Measurements from ENCODE around the gene OXER1. TPM values are rescaled to one million over a fixed set of nuclear protein-coding genes. Genes with fewer than 3 reads are reported as not detected.

OXER1 gene
- total and polyA plus RNA-seq, 4 experiments from 2014 or later = not detected

DNA sequence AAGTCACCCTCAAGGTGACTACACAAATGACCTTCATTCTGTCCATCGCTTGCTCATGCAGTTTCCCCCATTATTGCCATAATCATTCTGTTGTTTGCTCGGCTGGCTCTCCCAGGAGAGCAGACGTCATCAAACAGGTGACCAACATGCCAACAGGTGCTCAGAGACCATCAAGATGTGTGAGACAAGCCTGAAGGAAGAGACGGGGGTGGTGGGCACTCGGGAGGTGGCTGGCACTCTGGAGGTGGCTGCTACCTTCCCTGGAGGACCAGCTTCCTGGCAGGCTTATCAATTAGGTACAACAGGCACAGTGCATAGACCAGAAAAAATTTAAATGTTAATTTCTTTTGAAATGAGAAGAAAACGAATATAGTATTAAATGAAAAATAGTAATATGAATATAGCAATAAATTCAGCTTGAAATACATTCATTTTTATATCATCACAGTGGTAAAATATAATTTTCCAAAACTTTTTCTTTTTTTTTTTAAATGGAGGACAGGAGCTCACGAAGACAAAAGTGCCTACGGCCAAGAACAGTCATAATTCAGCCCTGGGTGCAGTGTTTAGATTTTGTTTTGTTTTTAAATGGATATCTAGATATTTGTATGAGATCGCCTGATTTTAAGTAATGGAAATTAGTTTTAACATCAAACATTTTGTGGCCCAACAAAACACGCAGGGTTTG lies 45.3 kb upstream of the OXER1 start:
- H3K9me3 Mint-ChIP-seq = peaks cover 0 to 5% (median 0%) of the 10 kb centered on the region in 8 donors
- Histone ChIP-seq H3K9me3 (ENCODE audit: control insufficient read depth in 1 of 2, low read length in 2 of 2) (no peaks in the 10 kb centered on the region), H3K27me3 (ENCODE audit: insufficient read depth, low read length) (no peaks in the 10 kb centered on the region), H3K4me3 (ENCODE audit: low read length in 2 of 2) (peak overlapping the region in 1 of 2 donors; percentile 72), H3K4me1 (ENCODE audit: insufficient read depth, low read length) (peaks cover 9% of the 10 kb centered on the region), H3K36me3 (ENCODE audit: insufficient read depth, low read length) (no peaks in the 10 kb centered on the region), H3K27ac (ENCODE audit: low read depth, low read length) (peak overlapping the region; percentile 81)
- peaks cover 0 to 8% of the 10 kb centered on the region in 2 donors for H3K36me3 Mint-ChIP-seq
- peaks cover 9 to 33% (median 17%) of the 10 kb centered on the region in 4 donors for H3K4me1 Mint-ChIP-seq
- peak overlapping the region; percentile 76 to 87 (median 82) for H3K4me3 Mint-ChIP-seq
- intact Hi-C loops (cut with micrococcal nuclease) = no loop called here
- H3K27me3 Mint-ChIP-seq = peaks cover under 1 to 6% of the 10 kb centered on the region in 2 donors
- peak overlapping the region; percentile 91 to 98 (median 95) for H3K27ac Mint-ChIP-seq
- no peak for DNase-seq
- CTCF ChIA-PET (ENCODE audit: partially characterized antibody) = interaction anchor here (0.8 to 2.7 kb wide), 4 partner anchors 9 to 787 kb away, joined by 3 to 13 read pairs (median 6); no protein-coding TSS in a partner anchor
- POLR2A ChIA-PET (ENCODE audit: partially characterized antibody) = interaction anchor here (0.9 to 3.3 kb wide), 9 partner anchors 9 to 1186 kb away, joined by 3 to 53 read pairs (median 12); partner anchors contain the start of genes LRPPRC, THADA and ZFP36L2

DNA sequence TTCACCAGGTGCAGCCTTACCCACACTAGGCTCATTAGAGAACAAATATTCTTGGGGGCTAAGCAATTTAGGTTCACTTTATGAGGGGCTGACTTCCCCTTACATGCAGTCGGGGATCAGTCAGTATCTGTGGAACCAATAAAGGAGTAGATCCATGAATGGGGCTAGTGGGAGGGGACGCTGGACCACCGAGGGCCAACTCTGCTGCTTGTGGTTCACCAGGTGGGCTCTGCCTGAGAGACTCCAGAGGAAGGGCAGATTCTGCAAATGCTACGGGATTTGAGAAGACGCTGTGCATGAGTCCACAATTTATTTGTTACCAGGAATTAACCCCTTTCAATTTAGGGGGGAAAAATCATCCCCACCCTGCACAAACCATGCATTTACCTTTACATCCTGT lies 44.4 kb upstream of the OXER1 start:
- Mint-ChIP-seq H3K27ac (peak overlapping the region in 5 of 7 donors; percentile 31 to 98 (median 59)), H3K27me3 (peaks cover 5 to 6% of the 10 kb centered on the region in 2 donors), H3K4me3 (peak overlapping the region in 7 of 8 donors; percentile 20 to 67 (median 58)), H3K4me1 (peaks cover 9 to 33% (median 17%) of the 10 kb centered on the region in 4 donors), H3K36me3 (peaks cover 0 to 8% of the 10 kb centered on the region in 2 donors), H3K9me3 (peaks cover 0 to 5% (median 0%) of the 10 kb centered on the region in 8 donors)
- no peak for DNase-seq
- H3K9me3 ChIP-seq (ENCODE audit: control insufficient read depth in 1 of 2, low read length in 2 of 2) = no peaks in the 10 kb centered on the region
- peaks cover 9% of the 10 kb centered on the region for H3K4me1 ChIP-seq (ENCODE audit: insufficient read depth, low read length)
- no peak overlapping the region for H3K4me3 ChIP-seq (ENCODE audit: low read length in 2 of 2)
- no peaks in the 10 kb centered on the region for H3K36me3 ChIP-seq (ENCODE audit: insufficient read depth, low read length)
- ChIA-PET POLR2A (ENCODE audit: partially characterized antibody) (no interaction called here), CTCF (ENCODE audit: partially characterized antibody) (no interaction called here)
- intact Hi-C loops (cut with micrococcal nuclease) = no loop called here
- H3K27me3 ChIP-seq (ENCODE audit: insufficient read depth, low read length) = no peaks in the 10 kb centered on the region
- H3K27ac ChIP-seq (ENCODE audit: low read depth, low read length) = no peak overlapping the region

DNA sequence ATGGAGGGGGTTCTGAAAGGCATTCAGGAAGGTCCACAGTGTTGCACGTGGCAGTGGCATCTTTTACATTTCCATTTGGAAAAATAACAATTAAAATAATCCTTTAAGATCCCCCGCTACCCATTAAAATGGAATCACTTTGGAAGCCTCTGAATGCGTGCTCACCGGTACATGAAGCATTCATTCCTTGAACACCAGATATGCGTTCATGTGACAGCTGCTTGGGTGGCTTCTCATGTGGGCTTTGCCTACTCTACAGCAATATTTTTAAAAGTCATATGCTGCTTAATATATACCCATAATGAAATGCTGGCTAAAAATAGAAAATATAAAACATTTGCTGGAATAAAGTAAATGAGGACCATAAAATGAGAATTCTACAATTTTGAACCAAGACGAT lies 42.9 kb upstream of the OXER1 start:
- CTCF ChIA-PET (ENCODE audit: partially characterized antibody) = no interaction called here
- POLR2A ChIA-PET (ENCODE audit: partially characterized antibody) = no interaction called here

DNA sequence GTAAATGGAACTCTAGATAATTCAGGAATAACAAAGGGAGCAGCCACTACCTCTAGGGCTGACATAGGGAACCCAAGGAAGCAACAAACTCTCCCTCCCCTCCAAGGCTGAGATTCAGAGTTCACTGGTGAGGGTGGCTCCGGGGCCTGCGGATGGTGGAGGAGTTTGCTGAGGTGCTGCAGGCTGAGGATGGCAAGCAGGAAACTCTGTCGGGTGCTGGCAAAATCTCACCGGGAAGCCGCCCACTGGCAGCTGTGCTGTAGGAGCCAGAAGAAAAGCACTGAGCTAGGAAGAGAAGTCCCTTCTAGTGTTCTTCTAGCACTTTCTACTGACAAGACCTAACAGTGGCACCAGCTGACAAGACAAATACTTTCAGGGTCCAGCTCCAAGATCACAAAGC lies 41.0 kb upstream of the OXER1 start:
- ChIA-PET POLR2A (ENCODE audit: partially characterized antibody) (no interaction called here), CTCF (ENCODE audit: partially characterized antibody) (interaction anchor here (1.3 kb wide), 1 partner anchor 23 kb away, joined by 4 read pairs; no protein-coding TSS in a partner anchor)
- H3K27ac Mint-ChIP-seq = peak overlapping the region in 1 of 7 donors; percentile 10
- Histone ChIP-seq H3K4me3 (ENCODE audit: low read length in 2 of 2) (no peak overlapping the region), H3K36me3 (ENCODE audit: insufficient read depth, low read length) (no peaks in the 10 kb centered on the region), H3K4me1 (ENCODE audit: insufficient read depth, low read length) (peaks cover 5% of the 10 kb centered on the region), H3K9me3 (ENCODE audit: control insufficient read depth in 1 of 2, low read length in 2 of 2) (no peaks in the 10 kb centered on the region), H3K27me3 (ENCODE audit: insufficient read depth, low read length) (peaks cover 5% of the 10 kb centered on the region), H3K27ac (ENCODE audit: low read depth, low read length) (no peak overlapping the region)
- no peak overlapping the region for H3K4me3 Mint-ChIP-seq
- H3K36me3 Mint-ChIP-seq = no peaks in the 10 kb centered on the region
- intact Hi-C loops (cut with micrococcal nuclease) = no loop called here
- no peak for DNase-seq
- H3K4me1 Mint-ChIP-seq = peaks cover 5 to 14% (median 7%) of the 10 kb centered on the region in 4 donors
- H3K9me3 Mint-ChIP-seq = no peaks in the 10 kb centered on the region
- H3K27me3 Mint-ChIP-seq = peaks cover 15 to 18% of the 10 kb centered on the region in 2 donors

More for the DNA sequence above, 42.9 kb upstream of the OXER1 start:
- no peak overlapping the region for H3K4me3 Mint-ChIP-seq
- H3K27me3 Mint-ChIP-seq = peaks cover 13 to 15% of the 10 kb centered on the region in 2 donors
- intact Hi-C loops (cut with micrococcal nuclease) = no loop called here
- H3K4me1 Mint-ChIP-seq = peaks cover 6 to 28% (median 13%) of the 10 kb centered on the region in 4 donors
- Histone ChIP-seq H3K27ac (ENCODE audit: low read depth, low read length) (no peak overlapping the region), H3K9me3 (ENCODE audit: control insufficient read depth in 1 of 2, low read length in 2 of 2) (no peaks in the 10 kb centered on the region), H3K4me1 (ENCODE audit: insufficient read depth, low read length) (peaks cover 9% of the 10 kb centered on the region), H3K36me3 (ENCODE audit: insufficient read depth, low read length) (no peaks in the 10 kb centered on the region), H3K4me3 (ENCODE audit: low read length in 2 of 2) (no peak overlapping the region), H3K27me3 (ENCODE audit: insufficient read depth, low read length) (peaks cover 2% of the 10 kb centered on the region)
- peaks cover 0 to 5% (median 0%) of the 10 kb centered on the region in 8 donors for H3K9me3 Mint-ChIP-seq
- H3K27ac Mint-ChIP-seq = no peak overlapping the region
- DNase-seq = no peak
- peaks cover 0 to 6% of the 10 kb centered on the region in 2 donors for H3K36me3 Mint-ChIP-seq

DNA sequence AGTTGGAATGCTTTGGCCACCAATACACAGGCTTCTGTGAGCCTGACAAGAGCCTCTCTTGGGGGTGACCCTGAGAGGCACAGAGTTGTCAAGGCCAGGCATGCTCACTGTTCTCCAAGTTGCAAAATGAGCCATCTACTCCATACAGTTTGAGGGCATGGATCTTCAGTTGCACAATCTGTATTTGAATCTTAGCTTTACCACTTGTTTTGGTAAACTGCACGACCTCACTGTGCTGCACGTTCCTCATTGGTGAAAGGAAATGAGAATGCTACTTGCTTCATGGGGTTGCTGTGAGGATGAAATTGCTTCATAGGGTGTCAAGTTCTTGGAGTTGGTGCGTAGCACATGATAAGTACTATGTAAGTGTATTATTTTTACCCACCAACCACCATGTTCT lies 40.4 kb upstream of the OXER1 start:
- peaks cover 19 to 20% of the 10 kb centered on the region in 2 donors for H3K27me3 Mint-ChIP-seq
- Histone ChIP-seq H3K4me1 (ENCODE audit: insufficient read depth, low read length) (peaks cover 5% of the 10 kb centered on the region), H3K27ac (ENCODE audit: low read depth, low read length) (no peak overlapping the region), H3K4me3 (ENCODE audit: low read length in 2 of 2) (no peak overlapping the region), H3K9me3 (ENCODE audit: control insufficient read depth in 1 of 2, low read length in 2 of 2) (no peaks in the 10 kb centered on the region), H3K36me3 (ENCODE audit: insufficient read depth, low read length) (no peaks in the 10 kb centered on the region), H3K27me3 (ENCODE audit: insufficient read depth, low read length) (peaks cover 5% of the 10 kb centered on the region)
- no peak overlapping the region for H3K4me3 Mint-ChIP-seq
- no peak for DNase-seq
- H3K9me3 Mint-ChIP-seq = no peaks in the 10 kb centered on the region
- CTCF ChIA-PET (ENCODE audit: partially characterized antibody) = interaction anchor here (1.3 kb wide), 1 partner anchor 24 kb away, joined by 4 read pairs; no protein-coding TSS in a partner anchor
- H3K36me3 Mint-ChIP-seq = no peaks in the 10 kb centered on the region
- POLR2A ChIA-PET (ENCODE audit: partially characterized antibody) = no interaction called here
- peaks cover 2 to 10% (median 7%) of the 10 kb centered on the region in 4 donors for H3K4me1 Mint-ChIP-seq
- H3K27ac Mint-ChIP-seq = no peak overlapping the region
- intact Hi-C loops (cut with micrococcal nuclease) = no loop called here

DNA sequence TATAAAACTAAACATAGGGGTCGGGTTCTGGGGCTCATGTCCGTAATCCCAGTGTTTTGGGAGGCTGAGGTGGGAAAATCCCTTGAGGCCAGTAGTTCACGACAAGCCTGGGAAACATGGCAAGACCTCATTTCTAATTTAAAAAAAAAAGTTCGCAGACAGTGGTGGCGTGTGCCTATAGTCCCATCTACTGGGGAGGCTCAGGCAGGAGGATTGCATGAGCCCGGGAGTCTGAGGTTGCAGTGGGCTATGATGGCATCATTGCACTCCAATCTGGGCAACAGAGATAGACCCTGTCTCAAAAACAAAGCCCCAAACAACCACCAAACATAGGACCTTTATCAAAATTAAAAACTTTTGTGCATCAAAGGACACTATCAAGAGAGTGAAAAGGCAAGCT lies 38.2 kb upstream of the OXER1 start:
- CTCF ChIA-PET (ENCODE audit: partially characterized antibody) = no interaction called here
- H3K4me3 ChIP-seq (ENCODE audit: low read length in 2 of 2) = no peak overlapping the region
- H3K36me3 ChIP-seq (ENCODE audit: insufficient read depth, low read length) = no peaks in the 10 kb centered on the region
- Mint-ChIP-seq H3K36me3 (no peaks in the 10 kb centered on the region), H3K4me1 (no peaks in the 10 kb centered on the region), H3K9me3 (no peaks in the 10 kb centered on the region), H3K4me3 (no peak overlapping the region), H3K27me3 (peaks cover 21 to 24% of the 10 kb centered on the region in 2 donors), H3K27ac (no peak overlapping the region)
- H3K27ac ChIP-seq (ENCODE audit: low read depth, low read length) = no peak overlapping the region
- intact Hi-C loops (cut with micrococcal nuclease) = no loop called here
- no peaks in the 10 kb centered on the region for H3K9me3 ChIP-seq (ENCODE audit: control insufficient read depth in 1 of 2, low read length in 2 of 2)
- no peak for DNase-seq
- peaks cover 5% of the 10 kb centered on the region for H3K27me3 ChIP-seq (ENCODE audit: insufficient read depth, low read length)
- H3K4me1 ChIP-seq (ENCODE audit: insufficient read depth, low read length) = no peaks in the 10 kb centered on the region
- POLR2A ChIA-PET (ENCODE audit: partially characterized antibody) = no interaction called here

DNA sequence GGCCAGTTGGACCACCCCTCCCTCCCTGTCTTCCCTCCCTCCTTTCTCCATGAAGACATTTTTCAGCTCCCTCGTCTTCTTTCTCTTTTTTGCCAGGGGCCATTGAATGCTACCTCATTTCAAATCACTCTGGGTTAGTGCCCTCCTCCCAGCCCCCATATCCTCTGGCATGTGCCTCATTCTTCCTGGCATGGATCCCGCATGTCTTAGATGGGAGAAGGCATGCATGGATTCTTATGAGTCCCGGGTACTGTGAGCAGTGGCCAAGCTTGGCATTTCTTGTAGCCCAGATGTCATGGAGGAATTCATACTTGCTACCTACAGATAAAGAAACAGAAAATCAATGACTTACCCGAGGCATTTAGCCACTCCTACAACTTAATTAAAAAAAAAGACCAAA lies 37.4 kb upstream of the OXER1 start:
- Histone ChIP-seq H3K4me1 (ENCODE audit: insufficient read depth, low read length) (no peaks in the 10 kb centered on the region), H3K27ac (ENCODE audit: low read depth, low read length) (no peak overlapping the region), H3K9me3 (ENCODE audit: control insufficient read depth in 1 of 2, low read length in 2 of 2) (no peaks in the 10 kb centered on the region), H3K4me3 (ENCODE audit: low read length in 2 of 2) (no peak overlapping the region), H3K27me3 (ENCODE audit: insufficient read depth, low read length) (peaks cover 5% of the 10 kb centered on the region), H3K36me3 (ENCODE audit: insufficient read depth, low read length) (no peaks in the 10 kb centered on the region)
- Mint-ChIP-seq H3K36me3 (no peaks in the 10 kb centered on the region), H3K27ac (no peak overlapping the region), H3K9me3 (no peaks in the 10 kb centered on the region), H3K27me3 (peaks cover 24 to 25% of the 10 kb centered on the region in 2 donors), H3K4me1 (peaks cover 0 to 3% (median 2%) of the 10 kb centered on the region in 4 donors), H3K4me3 (no peak overlapping the region)
- DNase-seq = no peak
- POLR2A ChIA-PET (ENCODE audit: partially characterized antibody) = interaction anchor here (1.5 to 2.3 kb wide), 2 partner anchors 8 to 10 kb away, joined by 5 to 14 read pairs; no protein-coding TSS in a partner anchor
- intact Hi-C loops (cut with micrococcal nuclease) = no loop called here
- CTCF ChIA-PET (ENCODE audit: partially characterized antibody) = interaction anchor here (2.6 kb wide), 1 partner anchor 9 kb away, joined by 13 read pairs; no protein-coding TSS in a partner anchor

Data from CD4-positive, alpha-beta memory T cell (primary cell).